Muscle of back (tissue), 11 donors: ENCODE data around the gene NME7. TPM values are rescaled to one million over a fixed set of nuclear protein-coding genes. Genes with fewer than 3 reads are reported as not detected.
"Not testable (repeated sequence)": the region's sequence is repeated elsewhere in the genome, so short reads cannot be mapped to it uniquely, and the experiment has no call there.

Experiments
- DNase-seq, 3 donors: peaks; one replicate each; pipeline versions ENCODE4 v3.0.0 to v3.0.0-alpha.2; 2013
- polyA plus RNA-seq, 10 donors: library from polyadenylated mRNA; unstranded; fragments of 120-200 nt; gene quantifications; one replicate each; pipeline ENCODE4 v1.2.1, GENCODE V29; 2013; ENCODE audit not compliant: insufficient read length in 10 of 10

Gene NME7
- polyA plus RNA-seq, 10 donors, result 17.6 to 24.3 (median 21.5) TPM

- no peak for DNase-seq
These were observed 59.1 kb downstream of the NME7 start for GRCh38 chr1:169308313-169309039.

DNA sequence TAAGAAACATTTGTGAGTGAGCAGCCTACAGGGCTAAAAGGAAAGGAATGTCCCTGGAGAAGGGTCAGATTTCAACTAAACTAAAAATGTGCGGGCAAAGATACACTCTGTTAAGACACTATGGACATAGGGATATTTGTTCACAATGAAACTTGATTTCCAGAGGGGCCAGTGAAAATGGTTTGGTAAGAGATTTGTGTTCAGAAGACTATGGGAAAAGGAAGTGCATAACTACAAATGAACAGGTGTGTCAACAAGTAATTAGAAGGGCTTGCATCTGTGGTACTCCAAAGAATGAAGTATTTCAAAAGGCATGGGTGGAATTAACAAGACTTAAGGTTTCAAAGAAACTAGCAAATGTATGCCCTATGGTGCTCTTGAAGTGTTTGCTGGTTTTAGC is 60.4 kb downstream of the NME7 start:
- DNase-seq, result no peak

DNA sequence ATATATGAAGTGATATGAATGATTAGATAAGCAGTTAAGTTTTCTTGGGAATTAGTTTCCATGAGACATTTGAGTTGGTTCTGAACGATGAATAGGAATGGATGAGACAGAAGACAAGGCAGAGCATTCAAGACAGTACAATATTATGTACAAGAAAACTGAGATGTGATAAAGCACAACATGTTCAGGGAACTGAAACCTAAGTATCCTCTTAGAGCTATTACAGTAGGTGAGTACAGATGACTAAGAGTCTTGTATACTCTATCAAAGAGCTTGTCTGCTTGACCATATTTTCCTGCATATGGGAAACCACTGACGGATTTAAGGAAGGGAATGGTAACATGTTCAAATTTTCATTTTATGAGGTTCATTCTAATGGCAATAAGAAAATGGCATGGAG is 61.6 kb downstream of the NME7 start:
- DNase-seq, result no peak

DNA sequence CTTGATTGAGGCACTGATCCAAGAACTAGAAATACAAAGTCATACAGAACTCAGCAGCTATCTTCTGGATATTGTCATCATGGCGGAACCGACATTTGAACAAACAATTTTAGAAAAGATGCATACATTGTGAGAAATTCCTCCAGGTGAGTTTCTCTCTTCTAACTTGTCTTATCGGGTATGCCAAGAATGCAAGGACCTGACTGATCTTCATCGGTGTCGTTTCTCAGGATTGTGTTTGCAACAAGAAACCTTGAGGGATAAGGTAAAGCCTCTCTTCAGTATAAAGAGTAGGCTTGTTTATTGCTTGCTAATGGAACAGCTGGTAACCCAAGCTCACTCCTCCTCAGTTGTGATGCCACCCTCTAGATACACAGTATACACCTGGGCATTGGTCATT is 62.2 kb downstream of the NME7 start:
- no peak for DNase-seq

DNA sequence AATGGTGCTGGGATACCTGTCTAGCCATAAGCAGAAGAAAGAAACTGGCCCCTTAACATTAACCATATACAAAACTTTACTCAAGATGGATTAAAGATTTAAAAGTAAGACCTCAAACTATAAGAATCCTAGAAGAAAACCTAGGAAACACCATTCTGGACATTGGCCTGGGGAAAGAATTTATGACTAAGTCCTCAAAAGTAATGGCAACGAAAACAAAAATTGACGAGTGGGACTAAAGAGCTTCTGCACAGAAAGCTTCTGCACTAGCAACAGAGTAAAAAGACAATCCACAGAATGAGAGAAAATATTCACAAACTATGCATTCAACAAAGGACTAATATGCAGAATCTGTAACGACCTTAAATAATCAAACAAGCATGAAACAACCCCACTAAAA is 66.7 kb downstream of the NME7 start:
- no peak for DNase-seq

- DNase-seq, result no peak
These were observed 69.2 kb downstream of the NME7 start for GRCh38 chr1:169298441-169298840.

- DNase-seq, result no peak
These were observed 71.8 kb downstream of the NME7 start for GRCh38 chr1:169295846-169296245.

- no peak for DNase-seq
These were observed 72.2 kb downstream of the NME7 start for GRCh38 chr1:169295425-169295824.

DNA sequence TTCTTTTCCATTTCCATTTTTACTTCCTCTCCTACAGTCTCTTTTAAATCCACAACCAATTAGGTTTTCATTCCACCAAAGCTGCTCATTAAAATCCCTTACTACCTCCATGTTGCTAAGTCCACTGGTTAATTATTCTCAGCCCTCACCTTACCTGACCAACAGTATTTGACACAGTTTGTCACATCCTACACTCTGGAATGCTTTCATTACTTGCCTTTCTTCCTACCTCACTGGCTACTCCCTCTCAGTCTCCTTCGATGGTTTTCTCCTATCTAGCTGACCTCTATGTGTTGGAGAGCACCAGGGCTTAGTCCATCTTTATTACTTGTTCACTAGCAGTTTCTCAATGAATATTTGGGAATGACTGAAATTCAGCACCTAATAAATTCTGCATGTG is 78.6 kb downstream of the NME7 start:
- no peak for DNase-seq

DNA sequence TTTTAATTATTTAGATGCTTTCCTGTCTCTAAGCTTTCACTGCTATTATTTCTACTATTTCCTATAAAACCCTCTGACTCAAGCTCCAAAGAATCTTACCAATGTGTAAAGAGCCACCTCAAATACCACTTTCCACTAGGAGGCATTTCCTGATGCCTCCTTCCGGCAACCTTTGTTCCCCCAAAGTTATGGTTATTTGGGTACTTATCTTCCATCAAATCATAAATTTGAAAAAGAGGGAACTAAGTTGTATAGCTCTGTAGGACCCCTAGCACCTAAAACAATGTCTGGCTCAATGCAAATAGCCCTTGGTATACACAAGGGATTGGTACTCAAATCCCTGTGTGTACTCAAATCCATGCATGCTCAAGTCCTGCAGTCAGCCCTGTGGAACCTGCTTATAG is 79.6 kb downstream of the NME7 start:
- peak in 1 of 3 donors; percentile 19 for DNase-seq

DNA sequence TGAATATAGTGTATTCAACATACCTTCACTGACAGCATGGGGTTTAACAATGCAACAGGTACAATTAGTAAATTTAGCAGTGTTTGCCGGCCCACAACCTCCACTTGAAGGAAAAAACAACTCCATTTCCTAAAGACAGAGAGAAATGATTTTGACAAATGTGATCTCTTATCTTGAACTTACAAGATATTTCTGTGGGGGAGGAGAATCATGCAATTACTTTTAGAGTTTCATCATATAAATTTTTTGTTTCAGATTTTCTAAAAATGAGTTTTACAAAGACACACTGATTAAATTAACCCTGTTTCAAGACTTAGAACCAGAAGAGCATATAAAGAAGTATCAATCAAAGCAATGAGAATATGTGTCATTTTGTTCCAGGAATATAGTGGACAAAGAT is 80.3 kb downstream of the NME7 start:
- no peak for DNase-seq

DNA sequence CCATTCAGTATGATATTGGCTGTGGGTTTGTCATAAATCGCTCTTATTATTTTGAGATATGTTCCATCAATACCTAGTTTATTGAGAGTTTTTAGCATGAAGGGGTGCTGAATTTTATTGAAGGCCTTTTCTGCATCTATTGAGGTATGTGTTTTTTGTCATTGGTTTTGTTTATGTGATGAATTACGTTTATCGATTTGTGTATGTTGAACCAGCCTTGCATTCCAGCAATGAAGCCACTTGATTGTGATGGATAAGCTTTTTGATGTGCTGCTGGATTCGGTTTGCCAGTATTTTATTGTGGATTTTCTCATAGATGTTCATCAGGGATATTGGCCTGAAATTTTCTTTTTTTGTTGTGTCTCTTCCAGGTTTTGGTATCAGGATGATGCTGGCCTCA is 86.0 kb downstream of the NME7 start:
- not testable (repeated sequence) for DNase-seq

GRCh38 chr1:169271098-169271497 is 96.5 kb downstream of the NME7 start:
- peak in 2 of 3 donors; percentile 1 to 12 for DNase-seq

DNA sequence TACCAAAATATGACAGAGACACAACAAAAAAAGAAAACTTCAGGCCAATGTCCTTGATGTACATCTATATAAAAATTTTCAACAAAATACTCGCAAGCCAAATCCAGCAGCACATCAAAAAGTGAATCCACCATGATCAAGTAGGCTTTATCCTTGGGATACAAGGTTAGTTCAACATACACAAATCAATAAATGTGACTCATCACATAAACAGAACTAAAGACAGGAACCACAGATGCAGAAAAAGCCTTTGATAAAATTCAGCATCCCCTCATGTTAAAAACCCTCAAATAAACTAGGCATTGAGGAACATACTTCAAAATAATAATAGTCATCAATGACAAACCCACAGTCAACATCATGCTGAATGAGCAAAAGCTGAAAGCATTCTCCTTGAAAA is 101.5 kb downstream of the NME7 start:
- no peak for DNase-seq

- DNase-seq, result no peak
These were observed 104.5 kb downstream of the NME7 start for GRCh38 chr1:169263059-169263458.

GRCh38 chr1:169261884-169262283 is 105.7 kb downstream of the NME7 start:
- no peak for DNase-seq

DNA sequence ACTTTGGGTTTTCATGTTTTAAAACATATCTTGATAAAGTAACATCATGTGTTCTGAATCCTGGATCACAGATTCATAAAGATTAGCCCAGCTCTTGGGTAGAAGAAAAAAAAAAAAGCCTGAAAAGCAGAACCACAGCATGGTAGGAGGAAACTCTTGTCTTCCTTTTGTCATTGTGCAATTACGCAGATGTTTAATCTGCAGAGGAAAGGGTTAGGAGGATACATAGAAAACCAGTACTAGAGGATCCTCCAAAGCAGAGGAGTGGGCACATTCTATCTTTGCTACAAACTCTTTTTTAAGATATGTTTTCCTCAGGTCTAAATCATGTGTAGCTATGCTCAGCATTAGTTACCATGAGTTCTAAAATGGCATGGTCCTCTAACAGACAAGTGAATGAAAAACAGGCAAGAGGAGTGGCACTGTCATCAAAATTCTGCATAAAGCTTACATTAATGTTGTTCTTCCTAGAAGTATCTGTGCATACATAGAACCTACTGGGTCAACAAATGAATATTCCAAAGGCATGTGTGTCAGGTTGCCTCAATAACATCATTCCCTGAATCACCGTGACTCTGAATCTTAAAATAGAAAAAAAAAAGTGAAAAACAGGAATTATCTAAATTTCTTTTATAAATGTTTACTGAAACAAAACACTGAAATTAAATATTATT is 107.0 kb downstream of the NME7 start:
- no peak for DNase-seq

- DNase-seq, result no peak
These were observed 107.8 kb downstream of the NME7 start for GRCh38 chr1:169259816-169260215.

DNA sequence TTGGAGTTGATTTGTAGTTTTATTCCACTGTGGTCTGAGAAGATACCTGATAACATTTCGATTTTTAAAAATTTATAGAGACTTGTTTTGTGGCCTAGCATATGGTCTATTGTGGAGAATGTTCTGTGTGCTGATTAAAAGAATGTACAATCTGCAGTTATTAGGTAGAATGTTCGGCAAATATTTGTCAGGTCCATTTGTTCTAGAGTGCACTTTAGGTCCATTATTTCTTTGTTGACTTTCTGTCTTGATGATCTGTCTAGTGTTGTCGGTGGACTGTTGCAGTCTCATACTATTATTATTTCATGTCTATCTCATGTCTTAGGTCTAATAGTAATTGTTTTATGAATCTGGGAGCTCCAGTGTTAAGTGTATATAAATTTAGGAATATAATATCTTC is 116.8 kb downstream of the NME7 start:
- no peak for DNase-seq

DNA sequence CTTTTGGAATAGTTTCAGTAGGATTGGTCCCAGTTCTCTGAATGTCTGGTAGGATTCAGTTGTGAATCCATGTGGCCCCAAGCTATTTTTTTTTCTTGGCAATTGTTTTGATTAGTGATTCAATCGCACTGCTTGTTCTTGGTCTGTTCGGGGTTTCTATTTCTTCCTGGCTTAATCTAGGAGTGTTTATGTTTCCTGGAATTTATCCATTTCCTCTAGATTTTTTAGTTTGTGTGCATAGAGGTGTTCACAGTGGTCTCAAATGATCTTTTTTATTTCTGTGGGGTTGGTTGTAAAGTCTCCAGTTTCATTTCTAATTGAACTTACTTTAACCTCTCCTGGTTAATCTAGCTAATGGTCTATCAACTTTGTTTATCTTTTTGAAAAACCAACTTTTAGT is 117.6 kb downstream of the NME7 start:
- DNase-seq, result no peak

- no peak for DNase-seq
These were observed 118.0 kb downstream of the NME7 start for GRCh38 chr1:169249611-169250010.

GRCh38 chr1:169245706-169246105 is 121.9 kb downstream of the NME7 start:
- DNase-seq, result no peak

GRCh38 chr1:169240449-169241232 is 127.0 kb downstream of the NME7 start:
- no peak for DNase-seq
